ENCODE measurements around the gene ZNF175. TPM values are rescaled to one million over a fixed set of nuclear protein-coding genes. Genes with fewer than 3 reads are reported as not detected.

The ZNF175 gene
- total RNA-seq, 1 donor from 2014 or later = 1.7 TPM

DNA sequence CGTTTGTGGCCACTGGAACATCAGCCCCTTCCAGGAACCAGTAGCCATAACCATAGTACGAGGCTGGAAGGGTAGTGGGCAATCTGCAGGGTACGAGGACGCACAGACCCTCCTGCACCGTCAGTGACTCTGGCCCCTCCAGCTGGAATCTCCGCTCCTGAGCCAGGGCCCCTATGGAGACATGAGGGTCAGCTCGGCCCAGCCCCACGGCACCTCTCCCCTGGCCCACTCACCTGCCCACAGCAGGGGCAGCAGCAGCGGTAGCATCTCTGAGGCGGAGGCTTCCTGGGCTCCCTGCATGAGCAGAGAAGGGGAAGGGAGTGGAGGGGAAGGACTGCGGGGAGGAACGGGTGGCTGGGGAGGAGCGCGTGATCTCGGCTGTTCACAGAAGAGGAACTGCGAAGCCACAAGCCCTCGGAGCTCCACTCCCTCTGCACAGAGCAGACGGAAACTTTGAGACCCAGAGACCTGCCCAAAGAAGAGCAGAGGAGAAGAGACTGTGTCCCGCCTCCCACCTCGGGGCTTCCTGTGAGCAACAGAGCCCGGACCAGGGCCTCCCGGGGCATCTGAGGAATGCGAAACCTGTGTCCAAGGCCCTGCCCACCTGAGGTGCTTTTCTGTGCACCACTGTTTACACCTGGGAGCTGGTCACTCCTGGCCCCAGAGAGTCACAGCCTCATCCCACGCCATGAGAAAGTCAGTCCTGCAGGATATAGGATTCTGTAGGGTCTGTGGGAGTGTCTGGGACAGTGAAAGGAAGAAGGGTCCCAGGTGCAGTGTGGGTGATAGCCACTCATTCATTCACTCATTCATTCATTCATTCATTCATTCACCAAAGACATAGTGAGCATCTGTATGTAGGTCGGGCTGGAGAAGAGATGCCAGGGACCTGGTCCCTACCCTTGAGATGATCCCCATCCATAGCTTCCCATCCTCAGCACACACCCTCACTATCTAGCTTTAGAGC, 39.5 kb upstream of the ZNF175 start, which contains the start of gene SIGLEC6:
Gene SIGLEC6 (minus strand): TSS at position 322 of the 967 bp plus-strand sequence. CDS start 22 bp downstream, at position 300.
- H3K4me3 ChIP-seq (ENCODE audit: low read depth, low read length) = no peak within 1 kb of the TSS
- no peak for TF ChIP-seq CTCF (conservative IDR thresholded peaks at IDR 0.05; ENCODE audit: low read depth, low read length)
- DNase-seq (ENCODE audit: low read depth) = no peak

DNA sequence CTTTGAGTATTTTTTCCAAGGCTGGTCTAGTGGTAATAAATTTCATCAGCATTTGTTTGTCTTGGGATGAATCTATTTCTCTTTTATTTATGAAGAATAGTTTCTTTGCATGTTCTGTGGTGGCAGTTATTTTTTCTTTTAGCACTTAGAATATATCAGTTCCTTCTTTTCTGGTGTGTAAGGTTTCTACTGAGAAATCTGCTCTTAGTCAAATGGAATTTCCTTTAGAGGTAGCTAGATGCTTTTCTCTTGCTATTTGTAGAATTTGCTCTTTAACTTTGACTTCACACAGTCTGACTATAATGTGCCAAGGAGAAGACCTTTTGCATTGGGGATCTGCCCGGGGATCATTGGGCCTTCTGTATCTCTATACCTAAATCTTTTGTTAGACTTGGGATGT, 35.5 kb upstream of the ZNF175 start:
- no peak for TF ChIP-seq CTCF (conservative IDR thresholded peaks at IDR 0.05; ENCODE audit: low read depth, low read length)
- no peak overlapping the region for H3K4me3 ChIP-seq (ENCODE audit: low read depth, low read length)
- no peak for DNase-seq (ENCODE audit: low read depth)

GRCh38 chr19:51539821-51540366, 31.2 kb upstream of the ZNF175 start:
- DNase-seq (ENCODE audit: low read depth) = no peak
- no peak for TF ChIP-seq CTCF (conservative IDR thresholded peaks at IDR 0.05; ENCODE audit: low read depth, low read length)
- H3K4me3 ChIP-seq (ENCODE audit: low read depth, low read length) = no peak overlapping the region

DNA sequence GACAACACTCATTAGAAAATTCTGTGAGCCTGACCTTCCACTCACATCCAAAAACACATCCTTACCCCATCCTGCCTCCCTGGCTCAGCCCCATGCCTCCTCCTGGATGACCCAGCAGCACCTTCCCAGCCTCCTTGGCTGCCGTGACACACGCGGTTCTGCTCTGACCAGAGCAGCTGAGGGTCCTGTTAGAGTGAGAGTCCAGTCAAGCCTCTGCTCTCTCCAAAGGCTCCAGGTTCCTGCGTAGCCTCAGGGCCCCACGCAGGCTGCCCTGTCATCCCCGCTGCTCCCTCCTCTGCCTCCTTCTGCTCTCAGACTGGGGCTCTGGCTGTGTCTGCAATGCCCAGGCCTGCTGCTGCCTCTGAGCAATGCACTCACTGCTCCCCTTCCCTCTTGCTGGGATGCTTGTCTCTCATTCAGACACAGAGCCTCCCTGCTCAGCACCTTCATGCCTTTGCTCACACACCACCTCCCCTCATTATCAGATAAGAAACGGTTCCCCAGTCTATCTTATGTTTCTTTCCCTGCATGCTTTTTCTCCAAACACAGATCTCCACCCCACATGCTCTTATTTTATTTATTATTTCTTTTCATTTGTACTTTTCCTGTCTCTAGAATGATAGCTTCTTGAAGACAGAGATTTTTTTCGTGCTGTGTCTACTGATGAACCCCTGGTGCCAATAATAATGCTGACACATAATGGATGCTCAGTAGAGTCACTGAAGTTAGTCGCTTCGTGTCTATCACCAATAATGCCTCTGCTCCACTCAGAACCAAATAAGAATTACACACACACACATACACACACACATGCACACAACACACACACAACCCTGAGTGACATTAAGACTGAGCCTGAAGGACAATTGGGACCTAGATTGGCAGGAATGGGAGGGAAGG, 29.4 kb upstream of the ZNF175 start:
- TF ChIP-seq CTCF (conservative IDR thresholded peaks at IDR 0.05; ENCODE audit: low read depth, low read length) = no peak
- no peak for DNase-seq (ENCODE audit: low read depth)
- H3K4me3 ChIP-seq (ENCODE audit: low read depth, low read length) = no peak overlapping the region

- DNase-seq (ENCODE audit: low read depth) = no peak
- no peak for TF ChIP-seq CTCF (conservative IDR thresholded peaks at IDR 0.05; ENCODE audit: low read depth, low read length)
- no peak overlapping the region for H3K4me3 ChIP-seq (ENCODE audit: low read depth, low read length)
Measured at GRCh38 chr19:51542699-51543098, 28.4 kb upstream of the ZNF175 start.

- no peak overlapping the region for H3K4me3 ChIP-seq (ENCODE audit: low read depth, low read length)
- no peak for DNase-seq (ENCODE audit: low read depth)
- no peak for TF ChIP-seq CTCF (conservative IDR thresholded peaks at IDR 0.05; ENCODE audit: low read depth, low read length)
Measured at GRCh38 chr19:51544038-51544437, 27.0 kb upstream of the ZNF175 start.

Measured in epithelial cell of proximal tubule (primary cell).